Stimulated activated naive CD8-positive, alpha-beta T cell treated with anti-CD3 and anti-CD28 coated beads, Interleukin-15, Interleukin-2, amounts not matched to agents 100 ng/mL and 50 ng/mL, for 24 hours (primary cell): ENCODE results near the gene SMC6.

ENCODE experiments used
- H3K27ac Mint-ChIP-seq: one replicate; pipeline ENCODE4 v1.8.0; 2021; ENCODE audit warnings: mild to moderate bottlenecking, mixed read lengths
- H3K27me3 Mint-ChIP-seq: one replicate; pipeline ENCODE4 v1.8.0; 2021; ENCODE audit warnings: mixed read lengths
- H3K36me3 Mint-ChIP-seq: one replicate; pipeline ENCODE4 v1.8.0; 2021; ENCODE audit warnings: low read depth, mixed read lengths
- H3K4me1 Mint-ChIP-seq: one replicate; pipeline ENCODE4 v1.8.0; 2021; ENCODE audit warnings: low read depth, mixed read lengths
- H3K4me3 Mint-ChIP-seq: one replicate; pipeline ENCODE4 v1.8.0; 2021; ENCODE audit warnings: mild to moderate bottlenecking, mixed read lengths
- H3K9me3 Mint-ChIP-seq: one replicate; pipeline ENCODE4 v1.8.0; 2021; ENCODE audit warnings: mixed read lengths

Gene SMC6

DNA sequence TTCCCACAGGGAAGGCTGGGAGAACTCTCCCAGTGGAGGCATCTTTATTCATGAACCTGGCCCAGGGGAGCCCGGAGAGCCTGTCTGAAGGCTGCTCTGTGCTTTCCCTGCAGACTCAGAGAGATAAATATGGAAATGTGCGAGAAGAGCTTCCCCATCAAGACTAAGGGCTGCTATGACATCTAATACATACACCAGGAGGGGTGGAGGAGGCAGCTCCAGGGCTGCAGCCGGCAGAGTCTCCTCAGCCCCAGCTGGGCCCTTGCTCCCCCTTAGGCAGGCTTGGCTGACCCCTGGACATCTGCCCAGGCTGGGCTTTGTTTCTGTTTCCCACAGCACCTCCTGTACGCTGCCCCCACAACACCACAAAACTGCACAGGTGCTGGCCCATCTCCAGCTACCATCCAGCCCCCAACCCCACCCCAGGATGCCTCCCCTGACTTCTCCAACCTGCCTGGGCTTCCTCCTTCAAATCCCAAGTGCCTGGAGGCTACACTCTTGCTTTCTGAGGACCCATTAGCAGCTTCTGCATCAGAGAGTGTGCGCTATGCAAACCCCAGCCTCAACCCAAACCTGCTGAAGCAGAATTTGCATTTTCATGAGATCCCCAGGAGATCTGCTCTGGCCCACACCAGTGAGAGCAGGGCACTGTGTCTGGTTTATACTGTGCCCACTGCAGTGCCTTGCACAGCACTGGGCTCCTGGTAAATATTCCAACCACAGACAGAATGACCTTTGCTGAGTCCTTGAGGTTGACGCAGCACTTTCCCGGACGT, 116.3 kb downstream of the SMC6 start:
- Mint-ChIP-seq H3K27ac (no peak overlapping the region), H3K36me3 (no peaks in the 10 kb centered on the region), H3K9me3 (no peaks in the 10 kb centered on the region), H3K4me3 (no peak overlapping the region), H3K27me3 (no peaks in the 10 kb centered on the region), H3K4me1 (no peaks in the 10 kb centered on the region)

DNA sequence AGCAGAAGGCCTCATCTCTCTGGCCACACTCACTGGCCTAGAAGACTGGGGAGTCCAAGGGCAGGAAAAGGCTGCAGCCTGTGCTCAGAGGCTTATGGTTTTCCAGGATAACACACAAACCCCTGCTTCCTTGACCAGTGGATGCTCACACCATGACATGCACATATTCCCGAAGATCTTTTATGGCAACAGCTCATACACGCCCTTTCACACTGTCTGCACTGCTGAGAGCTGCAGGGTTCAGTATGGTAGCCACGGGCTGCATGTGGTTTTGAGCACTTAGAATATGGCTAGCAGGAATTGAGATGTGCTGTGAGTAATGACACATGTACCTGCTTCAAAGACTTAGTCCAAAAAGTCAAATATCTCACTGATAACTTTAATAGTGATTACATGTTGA, 117.4 kb downstream of the SMC6 start:
- Mint-ChIP-seq H3K4me1 (no peaks in the 10 kb centered on the region), H3K27me3 (no peaks in the 10 kb centered on the region), H3K4me3 (no peak overlapping the region), H3K36me3 (no peaks in the 10 kb centered on the region), H3K27ac (no peak overlapping the region), H3K9me3 (no peaks in the 10 kb centered on the region)

DNA sequence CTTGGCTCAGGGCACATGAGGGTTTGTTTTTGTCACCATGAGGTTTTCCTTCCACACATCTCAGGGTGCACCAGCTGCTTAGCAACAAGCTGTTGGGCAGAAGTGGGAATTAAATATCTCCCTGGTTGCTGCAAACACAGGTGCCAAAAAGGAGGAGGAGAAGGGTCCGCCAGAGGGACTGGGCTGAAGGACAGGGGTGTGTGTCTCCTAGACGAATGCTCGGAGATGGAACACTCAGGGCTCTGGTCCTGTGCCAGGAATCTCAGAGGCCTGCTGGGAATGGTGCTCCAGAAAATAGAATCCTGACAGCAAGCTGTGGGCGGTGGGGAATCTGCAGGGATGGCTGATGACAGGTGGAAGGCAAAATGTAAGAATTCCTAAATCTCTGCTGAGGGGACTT, 118.6 kb downstream of the SMC6 start:
- no peaks in the 10 kb centered on the region for H3K9me3 Mint-ChIP-seq

DNA sequence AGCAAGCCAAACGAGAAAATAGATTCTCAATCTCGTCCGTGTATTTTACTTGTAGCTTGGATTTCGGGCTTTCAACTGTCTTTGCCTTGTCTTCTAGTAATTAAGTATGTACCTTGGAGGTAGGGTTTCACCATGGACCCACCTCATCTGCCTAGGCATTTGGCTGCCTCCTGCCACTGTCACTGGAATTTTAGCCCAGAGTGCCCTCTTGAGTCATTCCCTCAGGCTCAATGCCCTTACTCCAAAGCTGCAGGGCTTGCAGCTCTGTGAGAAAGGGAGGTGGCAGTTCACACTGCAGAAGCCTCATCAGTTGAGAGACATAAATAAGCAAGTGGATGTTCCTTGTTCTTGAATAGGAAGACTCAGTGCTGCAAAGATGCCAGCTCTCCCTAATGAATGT, 123.5 kb downstream of the SMC6 start:
- Mint-ChIP-seq H3K27ac (no peak overlapping the region), H3K4me3 (no peak overlapping the region), H3K36me3 (no peaks in the 10 kb centered on the region), H3K27me3 (peaks cover 3% of the 10 kb centered on the region), H3K4me1 (no peaks in the 10 kb centered on the region), H3K9me3 (no peaks in the 10 kb centered on the region)

More for the DNA sequence above, 118.6 kb downstream of the SMC6 start:
- Mint-ChIP-seq H3K4me1 (no peaks in the 10 kb centered on the region), H3K27me3 (peaks cover 2% of the 10 kb centered on the region), H3K36me3 (no peaks in the 10 kb centered on the region), H3K4me3 (no peak overlapping the region), H3K27ac (no peak overlapping the region)

DNA sequence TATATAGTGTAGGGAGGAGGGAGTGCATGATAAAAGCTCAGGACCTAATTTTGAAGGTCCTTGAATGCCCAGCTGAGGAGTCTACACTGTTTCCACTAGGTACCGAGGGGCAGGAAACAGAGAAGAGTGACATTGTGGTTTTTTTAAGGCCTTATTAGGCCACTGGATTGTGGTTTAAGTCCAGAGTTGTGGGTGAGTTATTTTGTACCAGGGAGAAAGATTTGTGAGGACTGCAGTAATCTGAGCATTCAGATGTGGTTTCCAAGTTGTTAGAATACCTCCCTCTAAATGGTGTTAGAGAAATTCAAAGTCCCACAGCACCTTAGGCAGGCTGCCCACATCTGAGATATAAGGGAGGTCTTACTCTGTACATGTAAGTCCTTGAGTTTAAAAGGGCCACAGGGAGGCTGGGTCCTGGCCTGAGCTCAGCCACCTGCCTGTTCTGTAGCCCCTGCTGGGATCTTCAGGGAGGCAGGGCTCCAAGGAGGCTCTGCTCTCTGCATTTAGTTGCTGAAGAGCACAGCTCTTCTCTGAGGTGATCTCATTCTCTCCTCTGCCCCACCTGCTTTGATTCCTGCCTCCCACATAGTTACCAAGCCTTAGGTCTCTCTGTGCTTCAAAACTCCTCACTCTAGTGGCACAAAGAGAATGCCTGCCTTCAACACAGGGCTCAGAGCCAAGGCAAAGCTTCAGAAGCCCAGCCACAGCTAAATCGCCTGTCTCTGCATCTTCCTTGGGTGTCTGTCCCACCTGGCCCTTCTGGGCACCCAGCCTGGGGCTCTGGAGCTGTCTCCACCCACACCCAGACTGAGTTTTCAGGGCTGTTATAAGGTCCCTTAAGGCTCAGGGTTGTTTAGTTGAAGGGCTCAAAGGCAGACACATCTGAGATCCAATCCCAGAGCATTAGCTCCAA, 125.0 kb downstream of the SMC6 start:
- Mint-ChIP-seq H3K27ac (no peak overlapping the region), H3K27me3 (peaks cover 3% of the 10 kb centered on the region), H3K36me3 (no peaks in the 10 kb centered on the region), H3K9me3 (no peaks in the 10 kb centered on the region), H3K4me1 (no peaks in the 10 kb centered on the region), H3K4me3 (no peak overlapping the region)

DNA sequence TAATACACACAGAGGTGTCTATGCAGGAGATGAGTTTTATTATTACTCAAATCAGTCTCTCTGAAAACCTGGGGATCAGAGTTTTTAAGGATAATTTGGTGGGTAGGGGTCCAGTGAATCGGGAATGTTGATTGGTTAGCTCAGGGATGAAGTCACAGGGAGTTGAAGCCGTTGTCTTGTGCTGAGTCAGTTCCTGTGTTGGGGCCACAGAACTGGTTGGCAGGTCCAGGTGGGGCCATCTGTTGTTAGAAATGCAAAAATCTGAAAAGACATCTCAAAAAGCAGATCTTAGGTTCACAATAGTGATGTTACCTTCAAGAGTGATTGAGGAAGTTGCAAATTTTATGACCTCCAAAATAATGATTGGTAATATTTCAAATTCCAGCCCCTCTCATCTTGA, 126.2 kb downstream of the SMC6 start:
- Mint-ChIP-seq H3K36me3 (no peaks in the 10 kb centered on the region), H3K4me1 (no peaks in the 10 kb centered on the region), H3K27ac (no peak overlapping the region), H3K27me3 (peaks cover 3% of the 10 kb centered on the region), H3K9me3 (no peaks in the 10 kb centered on the region), H3K4me3 (no peak overlapping the region)

DNA sequence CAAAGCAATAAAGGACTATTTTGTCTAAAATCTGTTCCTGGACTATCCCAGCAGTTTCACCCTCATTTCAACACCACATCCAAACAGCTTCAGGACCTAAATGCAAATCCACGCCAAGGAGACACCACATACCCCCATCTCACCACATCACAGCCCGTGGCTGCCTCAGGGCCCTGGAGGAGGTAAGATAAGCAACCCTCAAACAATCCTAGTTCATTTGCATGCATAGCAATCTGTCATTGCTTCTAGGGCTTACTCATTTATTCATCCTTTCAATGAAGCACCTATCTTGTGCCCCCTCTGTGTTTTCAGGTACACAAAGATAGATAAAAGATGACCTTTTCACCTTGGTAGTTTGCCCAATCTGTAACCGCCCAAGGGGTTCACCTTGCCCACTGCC, 126.6 kb downstream of the SMC6 start:
- Mint-ChIP-seq H3K4me1 (no peaks in the 10 kb centered on the region), H3K4me3 (no peak overlapping the region), H3K36me3 (no peaks in the 10 kb centered on the region), H3K9me3 (no peaks in the 10 kb centered on the region), H3K27ac (no peak overlapping the region), H3K27me3 (peaks cover 3% of the 10 kb centered on the region)

DNA sequence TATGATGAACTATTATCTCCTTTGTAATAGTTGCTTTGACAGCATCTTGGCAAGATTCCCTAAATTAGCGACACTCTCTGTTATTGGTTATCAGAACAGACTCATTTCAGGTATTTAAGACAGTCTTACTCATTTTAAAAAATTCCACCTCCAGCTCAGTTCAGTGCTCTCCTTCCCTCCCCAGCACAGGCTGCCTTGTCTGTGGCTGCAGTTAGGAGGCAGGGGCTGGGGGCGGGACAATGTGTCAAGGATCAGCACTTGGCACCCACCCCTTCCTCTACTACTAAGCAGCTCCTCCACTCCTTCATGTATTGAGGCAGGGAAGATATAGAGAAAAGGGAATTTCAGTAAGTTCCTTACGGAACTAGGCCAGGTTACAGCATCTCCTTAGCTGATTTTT, 128.2 kb downstream of the SMC6 start:
- no peak overlapping the region for H3K4me3 Mint-ChIP-seq
- H3K36me3 Mint-ChIP-seq: no peaks in the 10 kb centered on the region
- peaks cover 11% of the 10 kb centered on the region for H3K27me3 Mint-ChIP-seq
- no peaks in the 10 kb centered on the region for H3K9me3 Mint-ChIP-seq
- no peak overlapping the region for H3K27ac Mint-ChIP-seq
- no peaks in the 10 kb centered on the region for H3K4me1 Mint-ChIP-seq

DNA sequence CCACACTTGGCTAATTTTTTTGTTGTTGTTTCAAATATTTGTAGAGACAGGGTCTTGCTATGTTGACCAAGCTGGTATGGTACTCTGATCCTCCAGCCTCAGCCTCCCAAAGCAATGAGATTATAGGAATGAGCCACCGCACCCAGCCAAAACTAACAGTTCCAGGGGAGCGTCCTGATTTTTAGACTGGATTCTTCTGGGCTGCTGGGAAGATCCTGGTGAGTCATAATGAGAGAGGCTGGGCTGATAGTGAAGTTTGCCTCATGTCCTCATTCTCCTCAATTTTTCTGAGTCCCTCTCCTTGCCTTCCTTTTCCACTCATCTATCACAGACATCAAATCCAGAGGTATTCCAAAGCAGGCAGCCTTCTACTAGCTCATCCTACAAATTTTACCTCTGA, 131.8 kb downstream of the SMC6 start:
- Mint-ChIP-seq H3K27ac (no peak overlapping the region), H3K4me3 (no peak overlapping the region), H3K9me3 (no peaks in the 10 kb centered on the region), H3K36me3 (no peaks in the 10 kb centered on the region), H3K4me1 (no peaks in the 10 kb centered on the region), H3K27me3 (peaks cover 12% of the 10 kb centered on the region)

DNA sequence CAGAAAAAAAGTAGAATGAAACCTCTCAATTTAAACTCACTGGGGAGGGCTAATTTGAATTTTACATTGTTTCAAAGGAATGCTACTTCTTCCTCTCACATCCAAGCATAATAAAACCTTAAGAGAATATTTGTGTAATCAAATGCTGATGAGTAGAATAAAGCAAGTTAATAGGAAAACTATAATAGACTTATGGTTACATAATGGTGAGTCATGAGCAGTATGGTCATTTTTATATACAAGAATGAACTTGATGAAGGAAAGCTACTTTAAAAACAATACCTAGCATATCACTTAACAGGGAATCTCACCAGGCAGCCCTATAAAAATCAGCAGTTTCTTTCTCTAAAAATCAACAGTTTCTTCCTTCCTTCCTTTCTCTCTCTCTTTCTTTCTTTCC, 132.8 kb downstream of the SMC6 start:
- Mint-ChIP-seq H3K9me3 (no peaks in the 10 kb centered on the region), H3K27me3 (peaks cover 12% of the 10 kb centered on the region), H3K27ac (no peak overlapping the region)

DNA sequence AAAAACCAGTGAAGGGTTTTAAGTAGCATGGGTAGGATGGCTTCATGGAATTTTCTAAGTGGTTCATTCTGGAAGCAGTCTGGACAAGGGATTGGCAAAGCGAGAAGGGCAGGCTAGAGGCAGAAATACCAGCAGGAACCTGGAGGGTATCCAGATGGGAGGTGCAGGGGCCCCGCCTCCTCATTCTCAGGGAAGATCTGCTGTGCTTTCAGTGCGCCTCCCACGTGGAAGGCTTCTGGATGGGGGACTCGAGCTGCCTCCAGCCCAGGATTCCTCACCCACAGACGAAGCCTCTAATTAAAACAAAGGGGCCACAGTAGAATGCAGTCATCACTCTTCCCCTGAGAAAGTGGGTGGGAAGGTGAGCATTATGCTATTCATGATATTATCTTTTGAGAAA, 133.3 kb downstream of the SMC6 start:
- Mint-ChIP-seq H3K4me1 (no peaks in the 10 kb centered on the region), H3K9me3 (no peaks in the 10 kb centered on the region), H3K4me3 (no peak overlapping the region), H3K27ac (no peak overlapping the region), H3K27me3 (peaks cover 12% of the 10 kb centered on the region), H3K36me3 (no peaks in the 10 kb centered on the region)

More for the DNA sequence above, 132.8 kb downstream of the SMC6 start:
- H3K4me3 Mint-ChIP-seq: no peak overlapping the region
- no peaks in the 10 kb centered on the region for H3K36me3 Mint-ChIP-seq
- no peaks in the 10 kb centered on the region for H3K4me1 Mint-ChIP-seq

DNA sequence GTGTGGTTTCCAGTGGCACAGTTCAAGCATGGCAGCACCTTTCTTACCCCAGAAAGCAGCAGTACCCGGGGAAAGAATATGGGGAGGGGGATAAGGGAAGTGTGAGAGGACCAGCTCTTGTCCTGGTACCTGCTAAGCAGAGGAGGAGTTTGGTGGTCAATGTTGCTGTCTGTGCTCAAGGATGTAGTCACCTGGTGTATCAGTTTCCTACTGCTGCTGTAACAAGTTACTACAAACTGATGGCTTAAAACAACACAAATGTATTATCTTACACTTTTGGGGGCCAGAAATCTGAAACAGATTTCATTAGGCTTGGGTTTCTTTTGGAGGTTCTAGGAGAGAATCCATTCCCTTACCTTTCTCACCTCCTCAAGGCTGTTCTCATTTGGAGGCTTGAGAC, 135.7 kb downstream of the SMC6 start:
- Mint-ChIP-seq H3K36me3 (no peaks in the 10 kb centered on the region), H3K9me3 (no peaks in the 10 kb centered on the region), H3K27me3 (peaks cover 17% of the 10 kb centered on the region), H3K27ac (no peak overlapping the region), H3K4me3 (no peak overlapping the region), H3K4me1 (no peaks in the 10 kb centered on the region)

DNA sequence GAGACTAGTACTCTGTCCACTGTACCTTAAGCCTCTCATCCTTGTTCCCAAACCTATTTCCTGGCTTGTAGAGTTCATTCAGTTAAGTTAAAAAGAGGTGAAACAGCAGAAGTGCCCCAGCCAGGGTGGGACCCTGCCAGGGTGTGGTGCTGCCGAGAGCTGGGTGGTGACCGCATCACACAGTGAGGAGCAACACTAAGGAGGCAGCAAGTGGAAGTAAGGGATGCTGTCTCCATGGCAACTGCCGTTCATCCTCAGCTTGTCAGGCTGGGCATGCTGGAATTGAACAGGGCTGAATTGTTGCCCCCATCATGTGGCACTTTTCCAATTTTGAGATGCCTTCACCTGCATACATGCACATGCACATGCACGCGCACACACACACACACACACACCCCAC, 136.1 kb downstream of the SMC6 start:
- Mint-ChIP-seq H3K4me1 (no peaks in the 10 kb centered on the region), H3K9me3 (no peaks in the 10 kb centered on the region), H3K4me3 (no peak overlapping the region), H3K27me3 (peaks cover 17% of the 10 kb centered on the region), H3K27ac (no peak overlapping the region), H3K36me3 (no peaks in the 10 kb centered on the region)

DNA sequence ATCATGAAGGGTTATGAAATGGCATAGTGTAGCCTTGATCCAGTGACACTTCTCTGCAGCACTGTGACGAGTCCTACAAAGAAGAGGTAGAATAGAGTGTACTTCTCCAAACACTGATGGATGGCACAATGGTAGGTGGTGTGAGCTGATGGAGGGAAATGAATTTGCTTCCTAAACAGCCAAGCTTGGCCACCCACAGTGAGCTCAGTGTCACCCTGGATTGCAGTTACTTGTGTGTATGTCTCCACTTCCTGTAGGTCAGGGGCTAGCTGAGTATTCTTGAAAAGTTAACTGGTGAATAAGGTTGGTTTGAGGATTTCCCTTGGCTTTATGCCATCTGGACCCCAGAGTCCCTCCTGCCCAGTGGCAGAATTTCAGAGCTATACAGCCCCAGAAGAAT, 137.2 kb downstream of the SMC6 start:
- H3K27ac Mint-ChIP-seq: no peak overlapping the region
- H3K27me3 Mint-ChIP-seq: peaks cover 17% of the 10 kb centered on the region
- no peaks in the 10 kb centered on the region for H3K4me1 Mint-ChIP-seq
- no peaks in the 10 kb centered on the region for H3K9me3 Mint-ChIP-seq
- H3K36me3 Mint-ChIP-seq: no peaks in the 10 kb centered on the region
- H3K4me3 Mint-ChIP-seq: no peak overlapping the region

DNA sequence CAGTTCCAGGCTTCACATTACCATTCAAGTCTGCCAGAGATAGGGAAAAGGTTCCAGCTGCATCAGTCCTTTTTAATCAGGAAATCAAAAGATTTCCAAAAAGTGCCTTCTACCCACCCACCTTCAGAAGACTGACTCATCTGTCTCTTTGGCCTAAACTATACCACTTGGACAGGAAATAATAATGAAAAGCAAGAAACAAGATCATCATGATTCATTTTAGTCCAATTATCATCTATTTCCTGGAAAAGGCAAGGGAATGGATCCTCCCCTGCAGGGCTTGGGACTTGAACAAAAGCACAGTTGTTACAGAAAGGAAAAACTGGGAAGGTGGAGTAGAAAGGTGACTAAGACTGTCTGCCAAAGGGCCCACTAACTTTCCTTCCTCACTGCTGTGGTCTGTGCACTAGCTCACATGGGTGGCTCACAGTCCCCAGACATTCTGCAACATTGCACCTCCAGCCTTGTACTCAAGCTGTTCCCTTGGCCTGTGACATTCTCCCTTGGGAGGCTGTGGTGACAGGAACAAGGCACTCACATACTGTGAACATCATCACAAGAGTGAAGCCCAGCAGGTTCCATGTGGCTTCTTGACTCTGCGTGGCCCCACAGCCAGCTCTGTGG, 137.8 kb downstream of the SMC6 start:
- H3K9me3 Mint-ChIP-seq: no peaks in the 10 kb centered on the region
- no peaks in the 10 kb centered on the region for H3K4me1 Mint-ChIP-seq
- no peak overlapping the region for H3K27ac Mint-ChIP-seq
- H3K36me3 Mint-ChIP-seq: no peaks in the 10 kb centered on the region
- H3K27me3 Mint-ChIP-seq: peaks cover 11% of the 10 kb centered on the region
- H3K4me3 Mint-ChIP-seq: no peak overlapping the region
